ENCODE measurements around the gene CC2D2A.

DNA sequence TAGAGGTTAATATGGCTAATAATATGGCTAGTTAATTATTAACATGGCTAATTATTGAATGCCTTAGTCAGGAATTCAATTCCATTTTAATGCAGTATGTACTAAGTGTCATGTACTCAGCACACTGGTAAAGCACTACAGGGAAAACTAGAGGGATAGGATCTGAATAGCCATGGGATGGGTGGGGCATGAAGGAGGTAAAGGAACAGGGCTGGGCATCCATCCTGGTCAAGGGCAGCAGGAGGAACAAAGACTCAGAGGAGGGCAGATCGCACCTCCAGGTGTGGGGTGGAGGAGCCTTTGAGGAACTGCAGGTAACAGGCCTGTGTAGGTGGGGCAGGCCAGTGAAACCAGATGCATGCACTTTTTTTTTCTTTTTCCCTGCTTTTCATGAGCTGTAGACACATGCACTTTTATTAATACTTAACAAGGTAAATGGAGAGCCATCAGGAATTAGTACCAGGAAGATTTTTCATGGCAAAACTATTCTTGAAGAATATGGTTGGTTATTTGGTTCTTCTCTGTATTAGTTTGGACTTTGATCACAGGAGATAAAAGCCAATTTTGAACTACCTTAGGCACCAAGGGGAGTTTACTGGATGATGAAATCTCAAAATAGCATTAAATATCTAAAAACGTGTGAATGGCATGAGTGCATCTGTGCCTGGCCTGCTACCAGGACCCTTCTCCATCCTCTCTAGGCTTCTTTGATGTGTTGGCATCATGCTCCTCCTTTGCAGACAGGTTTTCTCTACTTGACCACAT lies 88.3 kb downstream of the CC2D2A start:
- TF ChIP-seq CTCF (IDR thresholded peaks at IDR 0.05; ENCODE audit: insufficient read depth, low read length, poor library complexity, severe bottlenecking), result no peak
- no peak for TF ChIP-seq EZH2phosphoT487 (conservative IDR thresholded peaks at IDR 0.05; ENCODE audit: low read length)
